ENCODE measurements around the gene HELZ.
"Not testable (repeated sequence)": the region's sequence is repeated elsewhere in the genome, so short reads cannot be mapped to it uniquely, and the experiment has no call there.

The HELZ gene

GRCh38 chr17:67245073-67245693 is at the start of gene HELZ:
TSS of gene HELZ (minus strand) at chr17:67245196. CDS start at chr17:67218804, 26,392 bp downstream.
- Mint-ChIP-seq H3K36me3 (peaks cover 3% of the 10 kb centered on the region), H3K27me3 (no peaks in the 10 kb centered on the region), H3K4me3 (peak within 1 kb of the TSS; percentile 92), H3K4me1 (ENCODE audit: low read depth) (peaks cover 36% of the 10 kb centered on the region), H3K9me3 (ENCODE audit: low read depth) (no peaks in the 10 kb centered on the region), H3K27ac (peak within 1 kb of the TSS; percentile 91)

GRCh38 chr17:67293251-67294203 is 48.5 kb upstream of the HELZ start:
- H3K4me1 Mint-ChIP-seq (ENCODE audit: low read depth) = no peaks in the 10 kb centered on the region
- peak overlapping the region; percentile 44 for H3K4me3 Mint-ChIP-seq
- H3K27me3 Mint-ChIP-seq = no peaks in the 10 kb centered on the region
- no peaks in the 10 kb centered on the region for H3K36me3 Mint-ChIP-seq
- no peaks in the 10 kb centered on the region for H3K9me3 Mint-ChIP-seq (ENCODE audit: low read depth)
- no peak overlapping the region for H3K27ac Mint-ChIP-seq

- no peak overlapping the region for H3K27ac Mint-ChIP-seq
- H3K4me1 Mint-ChIP-seq (ENCODE audit: low read depth) = no peaks in the 10 kb centered on the region
- no peaks in the 10 kb centered on the region for H3K36me3 Mint-ChIP-seq
- no peaks in the 10 kb centered on the region for H3K27me3 Mint-ChIP-seq
- no peaks in the 10 kb centered on the region for H3K9me3 Mint-ChIP-seq (ENCODE audit: low read depth)
- no peak overlapping the region for H3K4me3 Mint-ChIP-seq
These were observed 45.8 kb upstream of the HELZ start for GRCh38 chr17:67290711-67291291.

- Mint-ChIP-seq H3K27me3 (no peaks in the 10 kb centered on the region), H3K9me3 (ENCODE audit: low read depth) (no peaks in the 10 kb centered on the region), H3K36me3 (no peaks in the 10 kb centered on the region), H3K4me3 (no peak overlapping the region), H3K27ac (no peak overlapping the region), H3K4me1 (ENCODE audit: low read depth) (no peaks in the 10 kb centered on the region)
These were observed 45.2 kb upstream of the HELZ start for GRCh38 chr17:67290244-67290643.

GRCh38 chr17:67289181-67289876 is 44.3 kb upstream of the HELZ start:
- H3K4me1 Mint-ChIP-seq (ENCODE audit: low read depth) = no peaks in the 10 kb centered on the region
- H3K9me3 Mint-ChIP-seq (ENCODE audit: low read depth) = no peaks in the 10 kb centered on the region
- H3K27me3 Mint-ChIP-seq = no peaks in the 10 kb centered on the region
- H3K27ac Mint-ChIP-seq = no peak overlapping the region
- H3K4me3 Mint-ChIP-seq = no peak overlapping the region
- H3K36me3 Mint-ChIP-seq = no peaks in the 10 kb centered on the region

- H3K4me1 Mint-ChIP-seq (ENCODE audit: low read depth); H3K9me3 Mint-ChIP-seq (ENCODE audit: low read depth); H3K27me3 Mint-ChIP-seq; H3K27ac Mint-ChIP-seq; H3K4me3 Mint-ChIP-seq; H3K36me3 Mint-ChIP-seq: not testable (repeated sequence)
These were observed 41.8 kb upstream of the HELZ start for GRCh38 chr17:67286826-67287225.

- Mint-ChIP-seq H3K27me3 (no peaks in the 10 kb centered on the region), H3K27ac (no peak overlapping the region), H3K4me3 (no peak overlapping the region), H3K4me1 (ENCODE audit: low read depth) (no peaks in the 10 kb centered on the region), H3K36me3 (no peaks in the 10 kb centered on the region), H3K9me3 (ENCODE audit: low read depth) (no peaks in the 10 kb centered on the region)
These were observed 40.4 kb upstream of the HELZ start for GRCh38 chr17:67285360-67285759.

GRCh38 chr17:67283731-67284516 is 38.9 kb upstream of the HELZ start:
- no peaks in the 10 kb centered on the region for H3K9me3 Mint-ChIP-seq (ENCODE audit: low read depth)
- no peaks in the 10 kb centered on the region for H3K4me1 Mint-ChIP-seq (ENCODE audit: low read depth)
- H3K27me3 Mint-ChIP-seq = no peaks in the 10 kb centered on the region
- no peak overlapping the region for H3K4me3 Mint-ChIP-seq
- no peaks in the 10 kb centered on the region for H3K36me3 Mint-ChIP-seq
- H3K27ac Mint-ChIP-seq = no peak overlapping the region

GRCh38 chr17:67281743-67282142 is 36.7 kb upstream of the HELZ start:
- no peaks in the 10 kb centered on the region for H3K36me3 Mint-ChIP-seq
- no peak overlapping the region for H3K4me3 Mint-ChIP-seq
- H3K9me3 Mint-ChIP-seq (ENCODE audit: low read depth) = no peaks in the 10 kb centered on the region
- no peak overlapping the region for H3K27ac Mint-ChIP-seq
- H3K27me3 Mint-ChIP-seq = no peaks in the 10 kb centered on the region
- H3K4me1 Mint-ChIP-seq (ENCODE audit: low read depth) = no peaks in the 10 kb centered on the region

- no peak overlapping the region for H3K27ac Mint-ChIP-seq
- H3K36me3 Mint-ChIP-seq = no peaks in the 10 kb centered on the region
- H3K27me3 Mint-ChIP-seq = no peaks in the 10 kb centered on the region
- no peak overlapping the region for H3K4me3 Mint-ChIP-seq
- no peaks in the 10 kb centered on the region for H3K9me3 Mint-ChIP-seq (ENCODE audit: low read depth)
- H3K4me1 Mint-ChIP-seq (ENCODE audit: low read depth) = no peaks in the 10 kb centered on the region
These were observed 36.1 kb upstream of the HELZ start for GRCh38 chr17:67281053-67281452.

- no peaks in the 10 kb centered on the region for H3K27me3 Mint-ChIP-seq
- H3K36me3 Mint-ChIP-seq = no peaks in the 10 kb centered on the region
- no peaks in the 10 kb centered on the region for H3K9me3 Mint-ChIP-seq (ENCODE audit: low read depth)
- H3K4me3 Mint-ChIP-seq = no peak overlapping the region
- H3K4me1 Mint-ChIP-seq (ENCODE audit: low read depth) = no peaks in the 10 kb centered on the region
- no peak overlapping the region for H3K27ac Mint-ChIP-seq
These were observed 35.3 kb upstream of the HELZ start for GRCh38 chr17:67280279-67280678.

- no peaks in the 10 kb centered on the region for H3K36me3 Mint-ChIP-seq
- no peaks in the 10 kb centered on the region for H3K27me3 Mint-ChIP-seq
These were observed 34.1 kb upstream of the HELZ start for GRCh38 chr17:67279115-67279514.

GRCh38 chr17:67278363-67278762 is 33.4 kb upstream of the HELZ start:
- no peak overlapping the region for H3K4me3 Mint-ChIP-seq
- H3K4me1 Mint-ChIP-seq (ENCODE audit: low read depth) = no peaks in the 10 kb centered on the region

More at GRCh38 chr17:67279115-67279514, 34.1 kb upstream of the HELZ start:
- Mint-ChIP-seq H3K9me3 (ENCODE audit: low read depth) (no peaks in the 10 kb centered on the region), H3K4me3 (no peak overlapping the region), H3K27ac (no peak overlapping the region), H3K4me1 (ENCODE audit: low read depth) (no peaks in the 10 kb centered on the region)

GRCh38 chr17:67276075-67276474 is 31.1 kb upstream of the HELZ start:
- Mint-ChIP-seq H3K4me1 (ENCODE audit: low read depth) (no peaks in the 10 kb centered on the region), H3K27ac (no peak overlapping the region), H3K4me3 (no peak overlapping the region), H3K36me3 (no peaks in the 10 kb centered on the region), H3K27me3 (no peaks in the 10 kb centered on the region), H3K9me3 (ENCODE audit: low read depth) (no peaks in the 10 kb centered on the region)

More at GRCh38 chr17:67278363-67278762, 33.4 kb upstream of the HELZ start:
- Mint-ChIP-seq H3K27ac (no peak overlapping the region), H3K36me3 (no peaks in the 10 kb centered on the region), H3K27me3 (no peaks in the 10 kb centered on the region), H3K9me3 (ENCODE audit: low read depth) (no peaks in the 10 kb centered on the region)

Data from activated naive CD8-positive, alpha-beta T cell (primary cell).